Stimulated activated CD4-positive, alpha-beta T cell treated with anti-CD3 and anti-CD28 coated beads, Interleukin-15, amount 100 ng/mL, for 1 hour (primary cell): ENCODE results near the gene CPLANE2.
"Not testable (repeated sequence)": the region's sequence is repeated elsewhere in the genome, so short reads cannot be mapped to it uniquely, and the experiment has no call there.

Experiments
- DNase-seq, 2 donors: peaks; one replicate each; pipeline ENCODE4 v3.0.0-alpha.2; 2020; ENCODE audit warnings: low read depth in 1 of 2, low spot score in 1 of 2

Gene CPLANE2, protein sequence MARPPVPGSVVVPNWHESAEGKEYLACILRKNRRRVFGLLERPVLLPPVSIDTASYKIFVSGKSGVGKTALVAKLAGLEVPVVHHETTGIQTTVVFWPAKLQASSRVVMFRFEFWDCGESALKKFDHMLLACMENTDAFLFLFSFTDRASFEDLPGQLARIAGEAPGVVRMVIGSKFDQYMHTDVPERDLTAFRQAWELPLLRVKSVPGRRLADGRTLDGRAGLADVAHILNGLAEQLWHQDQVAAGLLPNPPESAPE

GRCh38 chr1:16236511-16237342, at the start of gene CPLANE2:
Gene CPLANE2, minus strand, starts transcription at chr1:16237183. Its CDS starts 441 bp downstream, at chr1:16236742.
- peak; percentile 91 to 96 for DNase-seq

GRCh38 chr1:16286122-16286521, 49.1 kb upstream of the CPLANE2 start:
- no peak for DNase-seq

DNA sequence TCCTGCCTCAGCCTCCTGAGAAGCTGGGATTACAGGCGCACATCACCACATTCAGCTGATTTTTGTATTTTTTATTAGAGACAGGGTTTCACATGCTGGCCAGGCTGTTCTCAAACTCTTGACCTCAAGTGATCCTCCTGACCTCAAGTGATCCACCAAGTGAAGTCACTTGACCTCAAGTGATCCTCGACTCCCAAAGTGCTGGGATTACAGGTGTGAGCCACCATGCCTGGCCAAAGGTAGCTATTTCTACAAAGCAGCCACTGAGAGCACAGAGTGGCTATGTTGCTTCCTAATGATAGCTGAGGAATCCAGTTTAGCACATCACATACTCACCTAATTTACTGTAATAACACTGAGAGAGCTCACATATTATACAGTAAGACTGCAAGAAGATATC, 44.8 kb upstream of the CPLANE2 start:
- no peak for DNase-seq

GRCh38 chr1:16279186-16279585, 42.2 kb upstream of the CPLANE2 start:
- DNase-seq = no peak

- DNase-seq = no peak
Measured at GRCh38 chr1:16276302-16277030, 39.5 kb upstream of the CPLANE2 start.

GRCh38 chr1:16275591-16275990, 38.6 kb upstream of the CPLANE2 start:
- no peak for DNase-seq

DNA sequence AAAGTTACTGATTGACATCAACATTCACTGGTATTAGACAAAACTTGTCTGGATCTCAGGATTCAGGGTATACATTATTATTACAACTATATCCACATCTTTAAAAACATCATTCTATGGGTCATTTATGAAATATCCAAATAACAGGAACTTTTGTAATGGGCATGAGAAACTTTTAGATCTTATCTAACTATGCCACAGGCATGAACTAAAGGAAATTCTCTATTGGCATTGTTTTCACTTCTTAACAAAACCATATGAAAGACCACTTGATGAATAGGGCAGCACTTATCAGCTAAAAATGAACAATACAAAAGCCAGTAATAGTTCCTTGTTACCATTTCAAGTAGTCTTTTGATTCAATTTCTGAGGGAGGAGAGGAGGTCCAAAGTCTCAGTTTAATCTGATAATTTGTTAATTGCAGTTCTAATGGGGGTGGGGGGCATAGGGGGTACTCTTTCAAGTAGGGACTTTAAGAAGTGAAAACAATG, 30.8 kb upstream of the CPLANE2 start:
- no peak for DNase-seq

GRCh38 chr1:16266411-16267118, 29.6 kb upstream of the CPLANE2 start:
- no peak for DNase-seq

DNA sequence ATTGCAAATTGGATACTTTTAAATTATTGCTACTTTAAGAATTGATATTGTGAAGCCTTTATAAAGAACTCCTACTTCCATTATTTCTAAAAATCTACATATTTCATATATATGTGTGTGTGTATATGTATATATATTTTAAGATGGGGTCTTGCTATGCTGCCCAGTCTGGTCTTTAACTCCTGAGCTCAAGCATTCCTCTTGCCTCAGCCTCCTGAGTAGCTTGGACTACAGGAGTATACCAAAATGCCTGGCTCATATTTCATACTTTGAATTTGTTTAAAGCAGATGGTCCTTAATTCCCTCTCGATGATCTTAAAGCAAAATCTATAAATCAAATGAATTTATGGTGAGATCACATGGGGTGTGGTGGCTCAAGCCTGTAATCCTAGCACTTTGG, 25.1 kb upstream of the CPLANE2 start:
- no peak for DNase-seq

DNA sequence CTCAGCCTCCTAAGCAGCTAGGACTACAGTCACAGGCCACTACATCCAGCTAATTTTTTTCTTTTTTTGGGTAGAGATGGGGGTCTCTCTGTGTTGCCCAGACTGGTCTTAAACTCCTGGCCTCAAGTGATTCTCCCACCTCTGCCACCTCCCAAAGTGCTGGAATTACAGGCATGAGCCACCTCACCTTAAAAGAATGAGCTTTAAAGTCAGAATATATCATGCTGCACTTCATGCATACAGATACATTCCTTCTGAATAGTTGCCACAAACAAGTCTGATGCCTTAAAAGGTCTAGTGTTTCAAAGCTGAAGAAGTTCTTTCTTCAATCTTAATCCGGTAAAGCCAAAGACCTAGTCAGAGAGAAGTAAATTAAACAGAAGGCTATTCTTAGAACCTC, 23.8 kb upstream of the CPLANE2 start:
- DNase-seq = no peak

- no peak for DNase-seq
Measured at GRCh38 chr1:16258591-16259135, 21.7 kb upstream of the CPLANE2 start.

DNA sequence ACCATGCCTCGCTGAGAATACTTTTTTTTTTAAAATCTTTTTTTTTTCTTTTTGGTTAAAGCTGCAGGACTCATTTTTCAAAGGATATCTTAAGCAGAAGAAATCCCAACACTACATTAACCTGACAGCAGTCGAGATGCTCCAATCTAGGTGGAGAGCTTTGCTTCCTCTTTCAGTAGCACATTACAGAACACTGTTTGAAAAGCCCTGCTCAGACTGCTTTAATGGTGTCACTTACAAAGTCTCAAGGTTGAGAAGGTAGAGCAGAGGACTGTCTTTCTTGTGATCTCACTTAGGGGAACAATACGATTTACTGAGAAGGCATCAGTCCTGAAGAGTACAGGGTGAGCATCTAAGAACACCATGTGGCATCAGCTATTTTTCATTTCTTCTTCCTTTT, 21.0 kb upstream of the CPLANE2 start:
- DNase-seq = no peak

- not testable (repeated sequence) for DNase-seq
Measured at GRCh38 chr1:16257556-16257955, 20.6 kb upstream of the CPLANE2 start.

DNA sequence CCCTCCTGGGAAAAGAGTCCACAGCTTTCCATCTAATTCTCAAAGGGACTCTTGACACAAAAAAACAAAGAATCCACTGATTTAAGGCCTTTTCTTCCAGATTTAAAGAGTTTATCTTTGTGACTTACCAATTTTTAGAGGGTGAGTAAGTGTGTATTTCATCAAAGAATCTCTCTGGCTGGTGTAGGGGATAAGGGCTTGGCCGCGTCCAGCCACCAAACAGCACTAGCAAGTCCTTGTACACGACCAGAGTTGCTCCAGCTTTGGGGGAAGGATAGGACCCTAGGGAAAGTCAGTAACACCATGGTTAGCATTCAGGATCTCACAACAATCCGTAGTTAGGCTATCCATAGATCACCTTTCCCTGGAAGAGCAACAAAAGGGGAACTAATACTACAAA, 19.5 kb upstream of the CPLANE2 start:
- no peak for DNase-seq

DNA sequence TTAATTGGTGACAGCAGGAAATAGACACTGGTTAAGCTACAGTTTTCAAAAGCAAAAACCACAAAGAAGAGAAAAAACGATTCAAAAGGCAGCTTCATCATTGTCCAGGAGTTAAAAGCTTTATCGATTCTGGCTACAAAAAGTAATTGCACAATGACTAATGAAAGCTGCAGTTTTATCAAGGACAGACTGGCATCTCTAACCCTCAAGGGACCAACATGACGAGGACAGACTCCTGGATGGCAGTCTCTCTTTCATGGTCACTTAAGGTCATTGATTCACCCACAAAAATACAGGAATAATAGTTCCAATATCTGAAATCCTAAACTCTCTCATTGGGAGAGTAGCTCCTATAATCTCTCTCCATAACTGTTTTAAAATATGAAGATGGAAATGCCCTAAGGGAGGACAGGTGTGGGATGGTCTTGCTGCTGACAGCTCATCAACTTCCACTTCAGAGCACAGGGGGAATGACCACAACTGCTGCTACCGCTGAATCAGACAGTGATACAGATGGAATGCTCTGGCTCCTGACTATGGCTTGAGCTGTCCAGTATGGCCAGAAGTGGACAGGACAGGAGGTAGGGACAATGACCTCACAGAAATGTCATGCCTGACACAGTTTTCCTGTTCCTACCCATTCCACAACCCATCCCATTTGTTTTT, 17.4 kb upstream of the CPLANE2 start:
- DNase-seq = no peak

GRCh38 chr1:16253332-16253922, 16.4 kb upstream of the CPLANE2 start:
- no peak for DNase-seq

DNA sequence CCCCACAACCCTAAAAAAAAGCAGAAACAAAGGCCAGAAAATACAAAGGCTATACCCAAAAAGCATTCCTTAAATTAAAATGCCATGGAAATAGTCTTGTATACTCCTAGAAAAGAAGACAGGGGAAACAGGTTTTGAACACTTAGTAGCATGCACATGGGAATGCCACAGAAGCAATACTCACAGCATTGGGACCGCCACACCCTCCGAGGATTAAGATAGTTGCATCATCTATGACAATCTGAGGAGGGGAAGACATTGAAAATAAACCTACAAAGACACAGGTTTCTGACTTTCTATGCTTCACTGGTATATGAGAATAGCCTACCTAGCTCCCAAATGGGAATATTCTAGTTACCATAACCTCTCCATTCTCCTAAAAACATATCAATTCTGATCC, 15.9 kb upstream of the CPLANE2 start:
- no peak for DNase-seq

- DNase-seq = no peak
Measured at GRCh38 chr1:16251381-16251780, 14.4 kb upstream of the CPLANE2 start.

DNA sequence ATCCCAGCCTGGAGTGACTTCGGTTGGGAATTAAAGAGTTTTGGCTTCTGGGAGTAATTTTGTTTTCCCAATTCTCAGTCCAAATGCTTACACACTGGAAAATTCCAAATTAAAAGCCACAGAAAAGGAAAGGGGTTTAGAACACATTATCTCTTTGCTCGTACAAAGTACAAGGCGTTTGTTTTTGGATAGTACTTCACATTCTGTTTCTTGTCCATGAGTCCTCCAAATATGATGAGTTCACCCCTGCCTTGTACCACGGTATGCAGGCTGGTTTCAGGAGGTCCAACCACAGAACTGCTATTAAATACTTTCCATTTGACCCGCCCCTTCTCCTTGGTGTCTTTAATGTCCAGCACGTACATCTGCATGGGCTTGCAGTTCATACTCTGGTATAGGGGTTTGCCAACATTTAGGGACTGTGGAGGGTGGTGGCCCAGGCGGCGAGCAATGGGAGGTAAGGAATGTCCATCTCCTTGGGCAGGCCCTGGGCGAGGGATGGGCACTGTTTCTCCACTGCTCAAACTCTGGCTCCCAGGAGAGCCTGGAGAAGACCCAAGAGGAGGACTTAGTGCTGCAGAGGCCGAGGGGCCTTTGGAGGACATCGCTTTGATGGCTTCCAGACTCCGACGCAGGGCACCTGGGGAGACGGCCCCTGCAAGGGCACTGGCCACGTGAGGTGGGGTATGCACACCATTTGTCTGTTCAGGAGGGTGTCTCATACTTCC, 13.7 kb upstream of the CPLANE2 start:
- DNase-seq = no peak
